Neural progenitor cell (in vitro differentiated cells): Measurements from ENCODE around the gene ACYP2. TPM values are rescaled to one million over a fixed set of nuclear protein-coding genes. Genes with fewer than 3 reads are reported as not detected.
A peak's percentile ranks its signal among the peaks of the same experiment; 100 is the strongest.

Experiments used
- DNase-seq: peaks from one replicate; pipeline ENCODE4 v3.0.0-alpha.2; 2016; ENCODE audit warnings: low spot score
- H2AFZ ChIP-seq: fragments of 200-600 bp; sonication (generic); replicated peaks from 2 replicates; pipeline ENCODE4 v1.6.1; 2016; ENCODE audit warnings: antibody characterized with exemption
- H3F3A ChIP-seq: fragments of 200-600 bp; sonication (generic); 2 replicates; pipeline ENCODE4 v1.6.1; 2016; ENCODE audit warnings: antibody characterized with exemption, low read depth
- H3K27ac ChIP-seq: fragments of 200-600 bp; sonication (generic); 2 replicates; pipeline ENCODE4 v1.5.1; 2016; ENCODE audit warnings: mild to moderate bottlenecking
- H3K27me3 ChIP-seq: fragments of 200-600 bp; sonication (generic); 2 replicates; pipeline ENCODE4 v1.6.1; 2016; ENCODE audit warnings: mild to moderate bottlenecking, moderate library complexity
- H3K36me3 ChIP-seq: fragments of 200-600 bp; sonication (generic); 2 replicates; pipeline ENCODE4 v1.5.1; 2016
- H3K4me1 ChIP-seq: fragments of 200-600 bp; sonication (generic); 2 replicates; pipeline ENCODE4 v1.6.1; 2016; ENCODE audit warnings: mixed run types
- H3K4me2 ChIP-seq: fragments of 200-600 bp; sonication (generic); 2 replicates; pipeline ENCODE4 v1.6.1; 2016
- H3K4me3 ChIP-seq: fragments of 200-600 bp; sonication (generic); 2 replicates; pipeline ENCODE4 v1.5.1; 2016
- H3K79me2 ChIP-seq: fragments of 200-600 bp; sonication (generic); 2 replicates; pipeline ENCODE4 v1.6.1; 2016; ENCODE audit warnings: low read depth
- H3K9ac ChIP-seq: fragments of 200-600 bp; sonication (generic); 2 replicates; pipeline ENCODE4 v1.6.1; 2016
- H3K9me3 ChIP-seq: fragments of 200-600 bp; sonication (generic); 2 replicates; pipeline ENCODE4 v1.5.1; 2016; ENCODE audit warnings: low read depth
- H4K20me1 ChIP-seq: fragments of 200-600 bp; sonication (generic); 2 replicates; pipeline ENCODE4 v1.6.1; 2016; ENCODE audit warnings: low read depth
- H3K27ac Mint-ChIP-seq: 3 replicates; pipeline ENCODE4 v1.8.0; 2021; ENCODE audit warnings: mixed read lengths
- H3K27me3 Mint-ChIP-seq: 2 replicates; pipeline ENCODE4 v1.8.0; 2022; ENCODE audit warnings: low read depth, mild to moderate bottlenecking, inconsistent platforms, moderate library complexity, mixed read lengths; ENCODE audit not compliant: insufficient read depth
- H3K36me3 Mint-ChIP-seq: 3 replicates; pipeline ENCODE4 v1.8.0; 2021; ENCODE audit warnings: mixed read lengths
- H3K4me1 Mint-ChIP-seq: 3 replicates; pipeline ENCODE4 v1.8.0; 2021; ENCODE audit warnings: mixed read lengths
- H3K4me3 Mint-ChIP-seq: 3 replicates; pipeline ENCODE4 v1.8.0; 2021; ENCODE audit warnings: mild to moderate bottlenecking, moderate library complexity, mixed read lengths
- H3K9me3 Mint-ChIP-seq: 3 replicates; pipeline ENCODE4 v1.8.0; 2020; ENCODE audit warnings: mixed read lengths
- EZH2 ChIP-seq: fragments of 200-600 bp; sonication (generic); IDR thresholded peaks from 2 replicates; pipeline ENCODE4 v1.6.1; 2017; ENCODE audit warnings: antibody characterized with exemption, mild to moderate bottlenecking, moderate library complexity
- EZH2phosphoT487 ChIP-seq: fragments of 200-600 bp; sonication (generic); IDR thresholded peaks from 2 replicates; pipeline ENCODE4 v1.6.1; 2017; ENCODE audit warnings: antibody characterized with exemption
- total RNA-seq: library from RNA; depleted of rRNA; stranded (reverse); fragments of >200 nt; gene quantifications from 2 replicates; pipeline ENCODE4 v1.2.3, GENCODE V29; 2015; ENCODE audit warnings: low replicate concordance
- TF ChIP-seq, protein P1 (sequence below): fragments of 200-600 bp; sonication (generic); IDR thresholded peaks from 2 replicates; pipeline ENCODE4 v1.5.1; 2017; ENCODE audit warnings: antibody characterized with exemption, mild to moderate bottlenecking

The ACYP2 gene
- total RNA-seq, 1 donor from 2014 or later: 9.7 TPM

DNA sequence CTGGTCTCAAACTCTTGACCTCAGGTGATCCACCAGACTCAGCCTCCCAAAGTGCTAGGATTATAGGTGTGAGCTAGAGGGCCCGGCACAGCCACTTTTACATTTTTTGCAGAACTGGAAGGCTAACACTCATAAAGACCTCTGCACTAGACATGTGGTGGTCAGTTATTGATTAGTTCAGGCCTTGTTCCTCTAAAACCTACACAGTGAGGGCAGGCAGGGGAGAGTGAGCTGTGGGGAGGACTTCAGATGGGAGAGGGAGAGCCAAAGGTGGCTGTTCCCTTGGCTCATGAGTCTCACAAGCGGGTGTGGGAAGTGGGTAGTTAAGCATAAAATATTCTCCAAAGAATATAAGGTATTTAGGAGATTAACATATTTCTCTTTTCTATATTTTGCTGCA is 29.3 kb upstream of the ACYP2 start:
- H3K4me2 ChIP-seq: no peak overlapping the region
- no peaks in the 10 kb centered on the region for H3K36me3 ChIP-seq
- TF ChIP-seq EZH2: no peak
- no peak for TF ChIP-seq EZH2phosphoT487
- TF ChIP-seq, protein P1, sequence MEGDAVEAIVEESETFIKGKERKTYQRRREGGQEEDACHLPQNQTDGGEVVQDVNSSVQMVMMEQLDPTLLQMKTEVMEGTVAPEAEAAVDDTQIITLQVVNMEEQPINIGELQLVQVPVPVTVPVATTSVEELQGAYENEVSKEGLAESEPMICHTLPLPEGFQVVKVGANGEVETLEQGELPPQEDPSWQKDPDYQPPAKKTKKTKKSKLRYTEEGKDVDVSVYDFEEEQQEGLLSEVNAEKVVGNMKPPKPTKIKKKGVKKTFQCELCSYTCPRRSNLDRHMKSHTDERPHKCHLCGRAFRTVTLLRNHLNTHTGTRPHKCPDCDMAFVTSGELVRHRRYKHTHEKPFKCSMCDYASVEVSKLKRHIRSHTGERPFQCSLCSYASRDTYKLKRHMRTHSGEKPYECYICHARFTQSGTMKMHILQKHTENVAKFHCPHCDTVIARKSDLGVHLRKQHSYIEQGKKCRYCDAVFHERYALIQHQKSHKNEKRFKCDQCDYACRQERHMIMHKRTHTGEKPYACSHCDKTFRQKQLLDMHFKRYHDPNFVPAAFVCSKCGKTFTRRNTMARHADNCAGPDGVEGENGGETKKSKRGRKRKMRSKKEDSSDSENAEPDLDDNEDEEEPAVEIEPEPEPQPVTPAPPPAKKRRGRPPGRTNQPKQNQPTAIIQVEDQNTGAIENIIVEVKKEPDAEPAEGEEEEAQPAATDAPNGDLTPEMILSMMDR: no peak
- H3K9me3 ChIP-seq: no peaks in the 10 kb centered on the region
- no peaks in the 10 kb centered on the region for H3K27me3 ChIP-seq
- H3K4me1 ChIP-seq: peaks cover 9% of the 10 kb centered on the region
- H3K27ac ChIP-seq: no peak overlapping the region
- no peak overlapping the region for H3K4me3 Mint-ChIP-seq
- H3K9me3 Mint-ChIP-seq: no peaks in the 10 kb centered on the region
- H4K20me1 ChIP-seq: no peaks in the 10 kb centered on the region
- peaks cover 5% of the 10 kb centered on the region for H3F3A ChIP-seq
- no peak overlapping the region for H3K9ac ChIP-seq
- H3K27me3 Mint-ChIP-seq: no peaks in the 10 kb centered on the region
- H3K27ac Mint-ChIP-seq: no peak overlapping the region
- peaks cover 2% of the 10 kb centered on the region for H3K36me3 Mint-ChIP-seq
- no peak overlapping the region for H3K4me3 ChIP-seq
- H3K4me1 Mint-ChIP-seq: peaks cover 17% of the 10 kb centered on the region
- H2AFZ ChIP-seq: no peak overlapping the region
- no peaks in the 10 kb centered on the region for H3K79me2 ChIP-seq
- DNase-seq: no peak

- no peak for TF ChIP-seq EZH2phosphoT487
- no peak for TF ChIP-seq EZH2
- TF ChIP-seq, protein P1: no peak
- H4K20me1 ChIP-seq: no peaks in the 10 kb centered on the region
- no peaks in the 10 kb centered on the region for H3K27me3 Mint-ChIP-seq
- DNase-seq: peak; percentile 27
- peaks cover 18% of the 10 kb centered on the region for H3K4me1 ChIP-seq
- H3K9me3 ChIP-seq: no peaks in the 10 kb centered on the region
- H3K79me2 ChIP-seq: no peaks in the 10 kb centered on the region
- H3F3A ChIP-seq: peaks cover 8% of the 10 kb centered on the region
- peaks cover 2% of the 10 kb centered on the region for H3K9me3 Mint-ChIP-seq
- no peak overlapping the region for H3K27ac Mint-ChIP-seq
- peaks cover 30% of the 10 kb centered on the region for H3K4me1 Mint-ChIP-seq
- no peaks in the 10 kb centered on the region for H3K36me3 Mint-ChIP-seq
- no peak overlapping the region for H3K4me3 ChIP-seq
- H3K36me3 ChIP-seq: no peaks in the 10 kb centered on the region
- no peak overlapping the region for H3K9ac ChIP-seq
- no peaks in the 10 kb centered on the region for H3K27me3 ChIP-seq
- no peak overlapping the region for H3K4me2 ChIP-seq
- no peak overlapping the region for H2AFZ ChIP-seq
- H3K4me3 Mint-ChIP-seq: no peak overlapping the region
- no peak overlapping the region for H3K27ac ChIP-seq
Observed at GRCh38 chr2:54088191-54088634, 27.2 kb upstream of the ACYP2 start.

DNA sequence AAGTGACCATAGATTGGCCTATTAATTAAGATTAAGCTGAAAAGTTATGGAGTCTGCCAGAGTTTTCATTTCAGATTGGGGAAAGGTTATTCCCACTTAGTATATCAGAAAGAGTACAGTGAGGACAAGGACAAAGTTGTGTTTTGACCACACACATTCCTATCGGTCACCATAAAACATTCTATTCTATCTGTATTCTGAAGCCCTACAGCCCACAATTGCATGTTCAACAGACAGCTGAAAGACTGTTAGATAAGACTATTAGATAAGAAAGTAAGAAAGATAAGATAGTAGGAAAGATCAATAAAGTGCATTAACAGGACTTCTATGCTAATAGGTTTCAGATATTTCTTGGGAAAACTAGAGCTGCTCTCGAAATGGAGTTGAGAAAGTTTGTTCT is 26.7 kb upstream of the ACYP2 start:
- peaks cover 18% of the 10 kb centered on the region for H3K4me1 ChIP-seq

More for the DNA sequence above, 26.7 kb upstream of the ACYP2 start:
- H3K4me3 ChIP-seq: no peak overlapping the region
- H3K27me3 ChIP-seq: no peaks in the 10 kb centered on the region
- no peaks in the 10 kb centered on the region for H4K20me1 ChIP-seq
- no peak for DNase-seq
- TF ChIP-seq EZH2: no peak
- TF ChIP-seq EZH2phosphoT487: no peak
- TF ChIP-seq, protein P1: no peak
- no peak overlapping the region for H3K9ac ChIP-seq
- H3K9me3 Mint-ChIP-seq: peaks cover 5% of the 10 kb centered on the region
- peaks cover 26% of the 10 kb centered on the region for H3K4me1 Mint-ChIP-seq
- H3K27me3 Mint-ChIP-seq: no peaks in the 10 kb centered on the region
- H3K27ac Mint-ChIP-seq: no peak overlapping the region
- no peak overlapping the region for H3K27ac ChIP-seq
- H2AFZ ChIP-seq: no peak overlapping the region
- H3K36me3 ChIP-seq: no peaks in the 10 kb centered on the region
- no peak overlapping the region for H3K4me2 ChIP-seq
- no peak overlapping the region for H3K4me3 Mint-ChIP-seq
- H3K9me3 ChIP-seq: no peaks in the 10 kb centered on the region
- no peaks in the 10 kb centered on the region for H3K36me3 Mint-ChIP-seq
- peaks cover 9% of the 10 kb centered on the region for H3F3A ChIP-seq
- no peaks in the 10 kb centered on the region for H3K79me2 ChIP-seq
